Activated CD4-positive, alpha-beta T cell treated with anti-CD3 and anti-CD28 coated beads, Interleukin-2, Interleukin-6, amounts not matched to agents 100 ng/mL and 50 ng/mL, durations not matched to agents 16 hours and 8 hours (primary cell): ENCODE measurements around the gene NLRP3.
A peak's percentile ranks its signal among the peaks of the same experiment; 100 is the strongest.
"Not testable (repeated sequence)": the region's sequence is repeated elsewhere in the genome, so short reads cannot be mapped to it uniquely, and the experiment has no call there.

Source experiments
- DNase-seq: peaks from one replicate; pipeline ENCODE4 v3.0.0-alpha.2; 2020

NLRP3 gene

GRCh38 chr1:247440001-247440620, 24.1 kb downstream of the NLRP3 start:
- no peak for DNase-seq

DNA sequence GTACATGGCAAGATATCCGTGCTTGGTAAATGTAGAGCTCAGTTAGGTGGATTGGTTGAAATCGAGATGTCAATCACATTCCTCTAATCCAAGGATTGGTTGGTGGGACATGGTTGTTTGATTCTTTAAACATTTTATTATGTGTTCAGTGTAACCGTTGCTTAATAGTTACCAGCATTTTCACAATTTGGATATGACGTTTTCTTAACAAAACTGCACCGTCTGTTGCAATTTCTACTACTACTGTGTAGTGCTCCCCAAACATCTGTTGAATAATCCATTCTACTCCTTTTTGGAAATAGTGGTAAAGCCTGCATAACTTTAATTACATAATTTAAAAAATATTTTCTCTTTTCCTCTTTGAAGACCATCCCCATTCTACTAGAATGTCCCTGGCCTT, 25.6 kb downstream of the NLRP3 start:
- no peak for DNase-seq

GRCh38 chr1:247442164-247442563, 26.2 kb downstream of the NLRP3 start:
- no peak for DNase-seq

DNA sequence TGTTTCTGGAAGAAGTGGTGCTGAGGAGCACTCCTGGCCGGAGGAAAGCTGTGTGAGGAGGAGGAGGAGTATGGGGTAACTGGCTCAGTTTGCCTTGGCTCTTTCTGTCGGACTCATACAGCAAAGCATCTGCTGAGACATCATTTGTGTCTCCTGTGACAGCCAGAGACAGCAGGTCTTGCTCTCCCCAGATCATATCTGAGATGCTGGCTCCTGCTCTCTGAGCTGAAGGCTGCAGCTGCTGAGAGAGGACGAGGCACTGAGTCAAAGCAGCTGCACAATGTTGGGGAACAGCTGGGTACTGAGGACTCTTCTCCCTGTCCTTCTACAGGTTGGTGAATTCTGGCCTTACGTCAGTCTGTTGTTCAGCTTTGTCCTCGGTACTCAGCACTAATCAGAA, 27.7 kb downstream of the NLRP3 start:
- no peak for DNase-seq

DNA sequence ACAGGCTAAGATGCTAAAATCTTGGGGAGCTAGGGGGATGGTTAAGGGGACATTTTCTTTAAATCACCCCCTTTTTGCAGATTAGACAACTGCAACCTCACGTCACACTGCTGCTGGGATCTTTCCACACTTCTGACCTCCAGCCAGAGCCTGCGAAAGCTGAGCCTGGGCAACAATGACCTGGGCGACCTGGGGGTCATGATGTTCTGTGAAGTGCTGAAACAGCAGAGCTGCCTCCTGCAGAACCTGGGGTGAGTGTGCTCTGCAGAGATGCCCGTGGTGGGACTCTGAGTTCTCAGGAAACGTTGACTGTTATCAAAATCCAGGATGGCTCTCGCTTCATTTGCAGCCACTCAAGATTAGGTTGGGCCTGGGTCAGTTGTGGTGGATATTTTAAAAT, 28.6 kb downstream of the NLRP3 start:
- DNase-seq, result no peak

DNA sequence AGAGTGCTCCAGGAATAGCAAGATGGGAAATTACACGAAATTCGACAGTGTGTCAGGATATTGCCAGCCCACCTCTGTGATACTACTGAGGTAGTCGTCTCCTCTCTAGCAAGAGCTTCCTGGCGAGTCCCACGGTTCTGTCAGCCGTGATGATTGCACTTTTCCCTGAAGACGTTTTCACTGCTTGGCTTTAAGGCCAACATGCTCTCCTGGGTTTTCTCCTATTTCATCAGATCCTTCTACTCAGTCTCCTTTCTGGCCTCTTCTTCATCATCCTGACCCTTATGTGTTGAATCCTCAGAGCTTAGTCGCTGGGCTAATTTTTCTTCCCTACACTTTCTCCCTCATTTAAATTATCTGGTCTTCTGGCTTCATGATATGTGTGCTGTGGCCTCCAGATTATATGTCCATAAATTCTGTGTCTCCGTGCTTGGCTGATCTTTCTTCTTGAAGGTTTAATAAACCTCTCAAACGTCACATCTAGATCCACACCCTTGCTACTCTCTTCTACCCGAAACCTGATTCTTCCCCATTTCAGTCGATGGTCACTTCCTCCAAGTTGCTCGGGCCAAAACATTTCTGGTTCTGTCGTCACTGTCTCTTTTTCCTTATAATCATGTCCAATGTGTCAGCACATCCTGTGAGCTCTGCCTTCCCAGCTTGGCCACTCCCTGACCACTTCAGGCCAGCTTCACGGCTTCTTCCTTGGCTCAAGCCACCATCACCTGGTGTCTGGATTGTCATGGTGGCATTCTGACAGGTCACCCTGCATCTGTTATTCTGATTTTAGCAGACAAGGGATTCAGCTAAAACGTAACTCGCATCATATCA, 29.8 kb downstream of the NLRP3 start:
- no peak for DNase-seq

DNA sequence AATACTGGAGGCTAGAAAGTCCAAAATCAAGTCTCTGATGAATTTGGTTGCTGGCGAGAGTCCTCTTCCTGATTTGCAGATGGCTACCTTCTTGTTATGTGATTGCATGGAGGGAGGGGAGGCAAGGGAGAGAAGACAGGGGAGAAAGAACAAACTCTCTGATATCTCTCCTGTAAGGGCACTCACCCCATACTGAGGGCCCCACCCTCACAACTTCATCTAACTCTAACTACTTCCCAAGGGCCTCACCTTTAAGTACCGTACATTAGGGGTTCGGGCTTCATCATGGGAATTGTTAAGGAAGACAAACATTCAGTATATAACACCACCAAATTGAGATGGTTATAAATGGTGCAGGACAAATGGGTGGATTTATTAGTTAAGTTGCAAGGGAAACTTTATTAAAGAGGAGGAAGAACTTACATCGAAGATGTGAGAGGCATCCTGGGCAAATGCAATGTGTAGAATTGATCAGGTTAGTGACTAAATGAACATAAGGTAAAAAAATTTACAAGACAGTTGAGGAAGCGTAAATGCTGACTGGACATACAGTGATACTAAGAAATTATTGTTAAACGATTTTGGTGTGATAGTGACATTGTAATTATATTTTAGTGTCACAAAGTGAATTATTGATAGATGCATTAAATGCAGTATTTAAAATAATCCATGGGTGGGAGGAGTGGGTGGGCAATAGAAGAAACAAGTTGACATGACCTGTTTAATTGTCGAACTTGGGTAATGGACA, 31.4 kb downstream of the NLRP3 start:
- DNase-seq, result no peak

GRCh38 chr1:247448107-247448791, 32.3 kb downstream of the NLRP3 start:
- no peak for DNase-seq

DNA sequence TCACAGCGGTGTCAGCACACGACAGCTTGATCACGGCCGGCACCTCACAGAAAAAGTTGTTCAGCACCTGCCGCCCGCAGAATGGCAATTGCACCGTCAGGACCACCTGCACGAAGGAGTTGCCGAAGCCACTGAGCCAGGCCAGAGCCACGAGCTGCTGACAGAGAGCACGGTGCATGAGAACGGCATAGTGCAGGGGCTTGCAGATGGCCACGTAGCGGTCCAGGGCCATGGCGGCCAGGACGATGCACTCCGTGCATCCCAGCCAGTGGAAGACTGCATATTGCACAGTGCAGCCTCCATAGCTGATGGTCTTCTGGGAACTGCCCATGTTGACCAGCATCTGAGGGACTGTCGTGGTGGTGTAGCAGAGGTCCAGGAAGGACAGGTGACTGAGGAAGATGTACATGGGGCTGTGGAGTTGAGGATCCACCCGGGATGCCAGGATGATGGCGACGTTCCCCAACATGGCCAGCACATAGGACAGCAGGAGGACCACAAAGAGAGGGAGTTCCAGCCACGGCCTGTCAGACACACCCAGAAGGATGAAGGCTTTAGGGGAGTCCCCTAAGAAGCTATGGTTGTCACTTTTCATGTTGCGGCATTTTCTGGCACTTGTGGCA, 35.5 kb downstream of the NLRP3 start:
- no peak for DNase-seq

DNA sequence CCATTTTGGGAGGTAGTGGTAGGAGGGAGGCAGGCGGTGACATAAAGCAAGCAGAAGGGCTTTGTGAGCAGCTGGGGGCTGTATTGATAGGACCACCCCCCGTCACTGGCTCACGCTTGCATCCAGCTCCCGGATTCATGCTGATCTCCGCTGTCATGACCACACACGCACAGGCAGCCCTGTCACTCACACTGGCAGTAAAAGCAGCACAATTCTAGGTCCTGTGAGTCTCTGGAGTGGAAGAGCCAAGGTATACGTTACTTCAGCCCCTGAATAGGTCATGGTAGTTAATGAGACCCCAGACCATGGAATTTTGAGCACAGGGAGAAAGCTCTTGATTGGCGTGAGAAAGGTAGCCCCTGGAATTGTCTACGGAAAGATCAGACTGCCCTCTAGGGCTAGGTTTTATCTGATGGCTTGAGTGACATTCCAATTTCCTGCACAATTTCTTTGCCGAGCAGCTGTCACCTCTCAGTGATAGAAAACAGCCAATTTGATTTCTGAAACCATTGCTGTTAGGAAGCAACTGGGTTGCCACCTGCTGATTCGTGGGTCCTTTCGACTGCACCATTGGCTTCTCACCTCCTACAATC, 36.6 kb downstream of the NLRP3 start:
- DNase-seq, result no peak

DNA sequence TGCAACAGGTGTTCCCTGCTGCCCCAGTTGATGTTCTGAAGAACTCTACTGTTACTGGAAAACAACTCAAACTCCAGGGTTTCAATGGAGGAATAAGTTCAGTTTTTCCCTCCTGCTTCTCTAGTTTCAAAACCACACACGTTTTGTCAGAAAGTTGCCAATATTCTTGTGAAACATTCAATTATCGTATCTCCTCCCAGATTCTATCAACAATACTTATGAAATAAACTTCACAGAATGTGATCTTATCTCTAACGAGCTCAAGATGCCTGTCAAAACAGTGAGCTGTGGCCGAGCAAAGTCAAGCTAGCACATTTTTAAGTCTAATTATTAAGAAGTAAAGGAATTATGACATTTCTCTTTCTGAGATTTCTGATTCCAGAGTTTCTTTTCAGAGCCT, 37.3 kb downstream of the NLRP3 start:
- DNase-seq, result no peak

GRCh38 chr1:247453997-247454396, 38.0 kb downstream of the NLRP3 start:
- DNase-seq, result no peak

- no peak for DNase-seq
Measured at GRCh38 chr1:247456021-247456420, 40.0 kb downstream of the NLRP3 start.

GRCh38 chr1:247456914-247457639, 41.1 kb downstream of the NLRP3 start:
- DNase-seq, result no peak

GRCh38 chr1:247459507-247459906, 43.5 kb downstream of the NLRP3 start:
- DNase-seq, result no peak

GRCh38 chr1:247465796-247466195, 49.8 kb downstream of the NLRP3 start:
- DNase-seq, result no peak

GRCh38 chr1:247467129-247467528, 51.2 kb downstream of the NLRP3 start:
- DNase-seq, result peak; percentile 9

GRCh38 chr1:247468481-247469140, 52.6 kb downstream of the NLRP3 start:
- no peak for DNase-seq

GRCh38 chr1:247469141-247469535, 53.2 kb downstream of the NLRP3 start:
- no peak for DNase-seq

DNA sequence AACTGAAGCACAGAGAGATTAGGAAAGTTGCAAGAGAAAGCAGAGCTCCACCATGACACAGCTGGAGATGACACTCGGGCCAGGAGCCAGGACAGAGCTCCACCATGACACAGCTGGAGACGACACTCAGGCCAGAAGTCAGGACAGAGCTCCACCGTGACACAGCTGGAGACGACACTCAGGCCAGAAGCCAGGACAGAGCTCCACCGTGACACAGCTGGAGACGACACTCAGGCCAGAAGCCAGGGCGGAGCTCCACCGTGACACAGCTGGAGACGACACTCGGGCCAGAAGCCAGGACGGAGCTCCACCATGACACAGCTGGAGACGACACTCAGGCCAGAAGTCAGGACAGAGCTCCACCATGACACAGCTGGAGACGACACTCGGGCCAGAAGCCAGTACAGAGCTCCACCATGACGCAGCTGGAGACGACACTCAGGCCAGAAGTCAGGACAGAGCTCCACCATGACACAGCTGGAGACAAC, 55.0 kb downstream of the NLRP3 start:
- DNase-seq, result not testable (repeated sequence)

- no peak for DNase-seq
Measured at GRCh38 chr1:247471445-247472016, 55.6 kb downstream of the NLRP3 start.
